CD4-positive, CD25-positive, alpha-beta regulatory T cell (primary cell): Measurements from ENCODE around the gene TNPO3. TPM values are rescaled to one million over a fixed set of nuclear protein-coding genes. Genes with fewer than 3 reads are reported as not detected.

Source experiments
- ATAC-seq, 2 donors: fragments of 150-1000 bp; cut with Tn5 transposase; one replicate each; pipeline ENCODE4 v1.10.0; 2021; ENCODE audit warnings: low read depth in 2 of 2, moderate number of reproducible peaks in 2 of 2, moderate library complexity in 1 of 2
- DNase-seq, 3 donors: peaks; one replicate each; pipeline versions ENCODE4 v3.0.0 to v3.0.0-alpha.2; 2012 to 2022; ENCODE audit warnings: mixed read lengths in 1 of 3
- H3K27ac ChIP-seq: one replicate; pipeline ENCODE4 v1.7.0; 2013; ENCODE audit warnings: mild to moderate bottlenecking, low read length; ENCODE audit not compliant: insufficient read depth, poor library complexity, severe bottlenecking
- H3K27me3 ChIP-seq: one replicate; pipeline ENCODE4 v1.7.0; 2013; ENCODE audit warnings: low read length; ENCODE audit not compliant: control insufficient read depth, insufficient read depth
- H3K36me3 ChIP-seq: one replicate; pipeline ENCODE4 v1.7.0; 2013; ENCODE audit warnings: mild to moderate bottlenecking, low read length, moderate library complexity; ENCODE audit not compliant: control insufficient read depth, insufficient read depth
- H3K4me1 ChIP-seq: 2 replicates; pipeline ENCODE4 v1.7.0; 2013; ENCODE audit warnings: mild to moderate bottlenecking, low read length; ENCODE audit not compliant: insufficient read depth, control insufficient read depth, poor library complexity, severe bottlenecking
- H3K4me3 ChIP-seq: one replicate; pipeline ENCODE4 v1.7.0; 2013; ENCODE audit warnings: low read depth, mild to moderate bottlenecking, low read length, moderate library complexity
- H3K9me3 ChIP-seq, 2 experiments: 1 replicate in 1 of 2; 2 replicates in 1 of 2; pipeline ENCODE4 v1.7.0; 2013; ENCODE audit warnings: low read length in 2 of 2, mild to moderate bottlenecking in 1 of 2, moderate library complexity in 1 of 2; ENCODE audit not compliant: control insufficient read depth in 2 of 2
- H3K27ac Mint-ChIP-seq, 3 donors: one replicate each; pipeline ENCODE4 v1.8.0; 2020 to 2022; ENCODE audit warnings: mild to moderate bottlenecking in 3 of 3, mixed read lengths in 3 of 3, moderate library complexity in 2 of 3
- H3K27me3 Mint-ChIP-seq: one replicate; pipeline ENCODE4 v1.8.0; 2022; ENCODE audit warnings: mild to moderate bottlenecking, mixed read lengths
- H3K36me3 Mint-ChIP-seq: one replicate; pipeline ENCODE4 v1.8.0; 2020; ENCODE audit warnings: mixed read lengths
- H3K4me1 Mint-ChIP-seq, 4 donors: one replicate each; pipeline ENCODE4 v1.8.0; 2020 to 2022; ENCODE audit warnings: mixed read lengths in 4 of 4, mild to moderate bottlenecking in 1 of 4
- H3K4me3 Mint-ChIP-seq, 4 donors: one replicate each; pipeline ENCODE4 v1.8.0; 2020 to 2022; ENCODE audit warnings: mild to moderate bottlenecking in 4 of 4, mixed read lengths in 4 of 4, moderate library complexity in 3 of 4
- H3K9me3 Mint-ChIP-seq, 7 donors: one replicate each; pipeline ENCODE4 v1.8.0; 2020 to 2022; ENCODE audit warnings: mixed read lengths in 7 of 7, mild to moderate bottlenecking in 3 of 7, moderate library complexity in 2 of 7
- polyA plus RNA-seq, 4 donors: library from polyadenylated mRNA; unstranded; fragments of 300-500 nt; fragmentation: Illumina TruSeq; gene quantifications; one replicate each; pipeline ENCODE4 v1.2.3, GENCODE V29; 2021
- total RNA-seq: library from RNA; stranded (reverse); gene quantifications from one replicate; pipeline ENCODE4 v1.2.3, GENCODE V29; 2022

The TNPO3 gene
- total and polyA plus RNA-seq, 5 donors from 2014 or later = 31.6 to 48.8 (median 36.2) TPM

DNA sequence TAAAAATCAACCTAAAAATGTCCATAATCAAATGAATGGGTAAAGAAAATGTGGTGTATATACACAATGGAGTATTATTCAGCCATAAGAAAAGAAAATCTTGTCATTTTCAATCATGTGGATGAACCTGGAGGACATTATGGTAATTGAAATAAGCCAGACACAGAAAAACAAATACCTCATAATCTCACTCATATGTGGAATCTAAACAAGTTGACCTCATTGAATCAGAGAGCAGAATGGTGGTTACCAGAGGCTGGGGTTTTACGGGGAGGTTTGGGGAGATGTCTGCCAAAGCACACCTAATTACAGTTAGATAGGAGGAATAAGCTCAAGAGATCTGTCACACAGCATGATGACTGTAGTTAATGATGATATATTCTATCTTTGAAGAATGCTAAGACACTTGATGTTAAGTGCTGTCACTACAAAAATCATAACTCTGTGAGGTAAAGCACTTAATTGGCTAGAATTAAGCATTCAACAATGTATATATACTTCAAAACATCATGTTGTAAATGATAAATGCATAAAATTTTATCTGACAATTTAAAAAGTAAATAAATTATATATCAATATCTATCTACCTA, 39.1 kb upstream of the TNPO3 start:
- no peaks in the 10 kb centered on the region for H3K9me3 Mint-ChIP-seq
- no peaks in the 10 kb centered on the region for H3K9me3 ChIP-seq
- no peak for ATAC-seq
- H3K4me1 ChIP-seq = peaks cover 16% of the 10 kb centered on the region
- H3K36me3 ChIP-seq = no peaks in the 10 kb centered on the region
- H3K36me3 Mint-ChIP-seq = no peaks in the 10 kb centered on the region
- no peaks in the 10 kb centered on the region for H3K27me3 ChIP-seq
- H3K27me3 Mint-ChIP-seq = peaks cover 11% of the 10 kb centered on the region
- no peak overlapping the region for H3K27ac Mint-ChIP-seq
- H3K4me3 ChIP-seq = no peak overlapping the region
- no peak overlapping the region for H3K4me3 Mint-ChIP-seq
- no peak overlapping the region for H3K27ac ChIP-seq
- DNase-seq = no peak
- H3K4me1 Mint-ChIP-seq = peaks cover 4 to 28% (median 20%) of the 10 kb centered on the region in 4 donors

DNA sequence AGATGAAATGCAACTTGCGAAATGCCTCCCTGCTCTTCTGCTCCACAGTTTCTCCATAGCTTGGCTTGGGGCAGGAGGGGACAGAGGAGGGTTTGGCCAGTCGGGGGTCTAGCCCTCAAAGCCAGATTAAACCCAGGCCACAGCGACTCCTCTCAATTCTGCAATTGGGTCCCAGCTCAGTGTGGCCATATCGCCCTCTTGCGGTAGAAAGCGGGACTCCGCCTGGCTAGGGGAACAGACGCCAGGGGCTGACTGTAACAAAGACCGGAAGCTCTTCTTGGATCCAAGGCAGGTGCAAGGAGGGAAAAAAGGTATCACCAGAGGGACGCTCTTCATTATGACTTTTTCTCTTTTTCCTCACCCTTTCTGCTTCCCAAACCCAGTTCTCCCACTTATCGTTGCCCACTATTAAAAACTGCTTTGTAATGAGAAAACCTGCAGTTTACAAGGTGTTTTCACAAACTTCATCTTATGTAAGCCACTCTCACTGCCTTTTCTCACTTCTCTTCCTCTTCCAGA, 36.6 kb upstream of the TNPO3 start:
- H3K4me1 ChIP-seq = peaks cover 16% of the 10 kb centered on the region
- Mint-ChIP-seq H3K27me3 (peaks cover 11% of the 10 kb centered on the region), H3K4me1 (peaks cover 4 to 28% (median 20%) of the 10 kb centered on the region in 4 donors), H3K36me3 (no peaks in the 10 kb centered on the region), H3K27ac (peak overlapping the region in 1 of 3 donors; percentile 27), H3K4me3 (no peak overlapping the region), H3K9me3 (no peaks in the 10 kb centered on the region)
- no peaks in the 10 kb centered on the region for H3K27me3 ChIP-seq
- H3K27ac ChIP-seq = no peak overlapping the region
- H3K9me3 ChIP-seq = no peaks in the 10 kb centered on the region
- peak; percentile 82 to 85 for ATAC-seq
- H3K4me3 ChIP-seq = no peak overlapping the region
- peak; percentile 70 to 81 (median 80) for DNase-seq
- no peaks in the 10 kb centered on the region for H3K36me3 ChIP-seq

DNA sequence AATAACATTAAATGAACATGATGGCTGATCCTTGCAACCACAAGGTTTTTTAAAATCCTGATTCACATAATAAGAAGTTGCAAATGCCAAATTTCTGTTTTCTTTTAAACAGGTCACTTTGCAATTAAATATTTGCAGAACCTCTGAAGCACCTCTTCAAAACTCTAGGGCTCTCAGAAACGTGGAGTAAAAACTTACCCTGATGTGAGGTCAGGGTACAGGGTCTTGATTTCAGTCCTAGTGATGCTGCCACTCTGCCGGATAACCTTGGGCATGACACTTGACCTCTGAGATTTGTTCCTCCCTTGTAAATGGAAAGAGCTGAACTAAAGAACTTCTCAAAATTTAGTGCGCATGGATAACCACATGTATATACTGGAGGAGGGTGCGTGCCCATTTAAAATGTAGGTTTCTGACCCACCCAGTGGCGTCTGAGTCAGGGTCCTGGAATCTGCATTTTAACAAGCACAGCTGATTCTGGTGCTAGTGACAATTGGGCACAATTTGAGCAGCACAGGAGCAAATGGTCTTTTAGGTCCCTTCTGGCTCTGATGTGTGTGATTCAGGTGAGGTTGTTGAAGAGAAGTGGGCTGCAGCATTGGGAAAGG, 35.5 kb upstream of the TNPO3 start:
- no peak overlapping the region for H3K4me3 ChIP-seq
- H3K4me3 Mint-ChIP-seq = no peak overlapping the region
- H3K27ac Mint-ChIP-seq = no peak overlapping the region
- no peaks in the 10 kb centered on the region for H3K36me3 ChIP-seq
- H3K9me3 Mint-ChIP-seq = no peaks in the 10 kb centered on the region
- no peak overlapping the region for H3K27ac ChIP-seq
- H3K36me3 Mint-ChIP-seq = no peaks in the 10 kb centered on the region
- H3K27me3 Mint-ChIP-seq = peaks cover 10% of the 10 kb centered on the region
- no peaks in the 10 kb centered on the region for H3K9me3 ChIP-seq
- H3K4me1 ChIP-seq = peaks cover 12% of the 10 kb centered on the region
- H3K4me1 Mint-ChIP-seq = peaks cover 4 to 19% (median 15%) of the 10 kb centered on the region in 4 donors
- DNase-seq = no peak
- ATAC-seq = no peak
- H3K27me3 ChIP-seq = no peaks in the 10 kb centered on the region

DNA sequence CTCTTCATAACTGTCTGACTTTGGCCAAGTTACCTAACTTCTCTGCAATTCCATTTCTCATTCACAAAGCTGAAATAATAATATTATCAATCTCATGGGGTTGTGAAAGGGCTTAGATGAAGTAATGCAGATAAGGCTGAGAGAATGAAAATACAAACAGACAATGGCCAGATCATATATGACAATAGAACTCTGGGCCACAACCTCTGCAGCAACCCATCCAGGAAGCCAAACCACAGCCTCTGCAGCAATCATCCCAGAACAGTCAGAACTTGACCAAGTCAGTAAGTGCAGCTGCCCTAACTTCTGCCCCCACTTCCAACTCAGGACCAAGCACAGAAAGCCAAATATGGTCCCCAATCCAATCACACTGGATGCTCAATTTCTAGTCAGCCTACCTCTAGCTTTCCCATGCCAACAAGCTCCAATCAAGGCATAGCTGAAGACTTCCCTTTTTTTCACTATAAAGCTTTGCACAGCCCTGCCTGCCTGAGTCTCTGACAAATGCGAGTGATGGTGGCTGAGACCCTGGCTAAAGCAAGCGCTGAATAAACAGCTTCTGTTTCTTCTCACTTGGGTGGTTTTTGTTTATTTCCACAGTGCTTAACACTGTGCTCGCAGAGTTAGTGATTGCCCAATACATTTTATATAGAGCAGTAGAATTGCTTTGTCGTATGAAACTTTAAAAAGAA, 34.8 kb upstream of the TNPO3 start:
- H3K4me3 Mint-ChIP-seq = no peak overlapping the region
- no peaks in the 10 kb centered on the region for H3K36me3 ChIP-seq
- H3K27me3 ChIP-seq = no peaks in the 10 kb centered on the region
- no peak overlapping the region for H3K4me3 ChIP-seq
- no peak overlapping the region for H3K27ac Mint-ChIP-seq
- peaks cover 6% of the 10 kb centered on the region for H3K27me3 Mint-ChIP-seq
- H3K4me1 Mint-ChIP-seq = peaks cover 0 to 13% (median 9%) of the 10 kb centered on the region in 4 donors
- DNase-seq = peak in 1 of 3 donors; percentile 40
- no peaks in the 10 kb centered on the region for H3K9me3 ChIP-seq
- no peak for ATAC-seq
- no peaks in the 10 kb centered on the region for H3K9me3 Mint-ChIP-seq
- no peak overlapping the region for H3K27ac ChIP-seq
- no peaks in the 10 kb centered on the region for H3K36me3 Mint-ChIP-seq
- H3K4me1 ChIP-seq = peaks cover 6% of the 10 kb centered on the region

DNA sequence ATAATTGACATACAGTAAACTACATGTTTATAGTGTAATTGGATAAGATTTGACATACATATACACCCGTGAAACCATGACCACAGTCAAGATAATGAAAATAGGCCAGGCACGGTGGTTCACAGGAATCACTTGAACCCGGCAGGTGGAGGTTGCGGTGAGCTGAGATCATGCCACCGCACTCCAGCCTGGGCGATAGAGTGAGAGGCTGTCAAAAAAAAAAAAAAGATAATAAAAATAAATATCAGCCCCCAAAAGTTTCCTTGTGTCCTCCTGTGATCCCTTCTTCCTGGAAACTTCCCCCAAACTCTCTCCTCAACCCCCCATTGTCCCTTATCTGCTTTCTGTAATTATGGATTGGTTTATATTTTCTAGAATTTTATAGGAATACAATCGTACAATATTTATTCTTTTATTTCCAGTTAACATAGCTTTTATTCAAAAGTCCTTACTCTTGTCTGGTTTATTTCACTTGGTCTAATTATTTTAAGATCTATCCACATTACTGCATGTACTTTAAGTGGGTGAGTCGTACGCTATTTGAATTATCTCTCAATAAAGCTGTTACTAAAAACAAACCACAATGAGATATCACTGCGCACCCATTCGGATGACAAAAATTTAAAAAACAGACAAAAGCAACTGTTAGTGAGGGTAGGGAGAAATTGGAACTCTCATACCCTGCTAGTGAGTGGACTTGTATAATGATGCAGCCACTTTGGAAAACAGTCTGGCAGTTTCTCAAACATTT, 30.1 kb upstream of the TNPO3 start:
- Mint-ChIP-seq H3K27me3 (peaks cover 5% of the 10 kb centered on the region), H3K4me3 (no peak overlapping the region), H3K27ac (no peak overlapping the region), H3K9me3 (no peaks in the 10 kb centered on the region), H3K36me3 (no peaks in the 10 kb centered on the region), H3K4me1 (peaks cover 0 to 4% (median 0%) of the 10 kb centered on the region in 4 donors)
- no peaks in the 10 kb centered on the region for H3K4me1 ChIP-seq
- no peak overlapping the region for H3K4me3 ChIP-seq
- no peaks in the 10 kb centered on the region for H3K9me3 ChIP-seq
- DNase-seq (no peak), ATAC-seq (no peak)
- no peak overlapping the region for H3K27ac ChIP-seq
- H3K36me3 ChIP-seq = no peaks in the 10 kb centered on the region
- no peaks in the 10 kb centered on the region for H3K27me3 ChIP-seq

DNA sequence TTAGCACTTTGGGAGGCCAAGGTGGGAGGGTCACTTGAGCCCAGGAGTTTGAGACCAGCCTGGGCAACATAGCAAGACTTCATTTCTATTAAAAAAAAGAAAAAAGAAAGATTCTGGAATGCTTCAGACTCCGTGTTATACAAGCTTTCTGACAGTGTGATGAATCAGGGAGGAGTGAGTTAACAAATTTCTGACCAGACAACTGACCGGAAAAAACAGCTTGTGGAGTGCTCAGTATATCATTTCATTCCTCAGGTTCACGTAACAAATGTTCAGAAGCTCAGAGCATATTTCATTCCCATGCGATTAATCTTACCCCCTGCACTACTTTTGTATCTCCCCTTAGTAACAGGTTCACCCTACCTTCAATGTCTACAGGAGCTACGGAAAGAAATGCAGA, 28.6 kb upstream of the TNPO3 start:
- H3K9me3 ChIP-seq = no peaks in the 10 kb centered on the region
- H3K36me3 Mint-ChIP-seq = no peaks in the 10 kb centered on the region
- H3K36me3 ChIP-seq = no peaks in the 10 kb centered on the region
- ATAC-seq (no peak), DNase-seq (no peak)
- H3K4me1 ChIP-seq = no peaks in the 10 kb centered on the region
- H3K27ac ChIP-seq = no peak overlapping the region
- no peaks in the 10 kb centered on the region for H3K27me3 ChIP-seq
- H3K4me1 Mint-ChIP-seq = no peaks in the 10 kb centered on the region
- no peak overlapping the region for H3K4me3 Mint-ChIP-seq
- H3K4me3 ChIP-seq = no peak overlapping the region
- H3K9me3 Mint-ChIP-seq = no peaks in the 10 kb centered on the region
- H3K27me3 Mint-ChIP-seq = peaks cover 14% of the 10 kb centered on the region
- no peak overlapping the region for H3K27ac Mint-ChIP-seq

DNA sequence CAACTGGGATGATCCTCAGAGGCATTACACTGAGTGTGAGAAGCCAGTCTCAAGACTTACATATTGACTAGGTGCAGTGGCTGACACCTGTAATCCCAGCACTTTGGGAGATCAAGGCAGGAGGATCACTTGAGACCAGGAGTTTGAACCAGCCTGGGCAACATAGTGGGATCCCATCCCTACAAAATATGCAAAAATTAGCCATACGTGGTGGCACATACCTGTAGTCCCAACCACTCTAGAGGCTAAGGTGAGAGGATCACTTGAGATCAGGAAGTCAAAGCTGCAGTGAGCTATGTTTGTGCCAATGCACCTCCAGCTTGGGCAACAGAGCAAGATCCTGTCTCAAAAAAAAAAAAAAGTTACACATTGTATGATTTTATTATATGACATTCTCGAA, 23.5 kb upstream of the TNPO3 start:
- no peak for ATAC-seq

More for the DNA sequence above, 23.5 kb upstream of the TNPO3 start:
- no peaks in the 10 kb centered on the region for H3K4me1 ChIP-seq
- H3K27me3 ChIP-seq = peaks cover 3% of the 10 kb centered on the region
- H3K4me1 Mint-ChIP-seq = no peaks in the 10 kb centered on the region
- DNase-seq = no peak
- no peak overlapping the region for H3K27ac ChIP-seq
- H3K36me3 Mint-ChIP-seq = no peaks in the 10 kb centered on the region
- no peak overlapping the region for H3K4me3 ChIP-seq
- H3K36me3 ChIP-seq = no peaks in the 10 kb centered on the region
- no peaks in the 10 kb centered on the region for H3K9me3 ChIP-seq
- no peak overlapping the region for H3K27ac Mint-ChIP-seq
- H3K27me3 Mint-ChIP-seq = peaks cover 32% of the 10 kb centered on the region
- H3K9me3 Mint-ChIP-seq = peaks cover 0 to 3% (median 0%) of the 10 kb centered on the region in 7 donors
- peak overlapping the region in 1 of 4 donors; percentile 43 for H3K4me3 Mint-ChIP-seq
